HG02852 (cell line): ENCODE data around the gene HEATR5A.
"Not testable (repeated sequence)": the region's sequence is repeated elsewhere in the genome, so short reads cannot be mapped to it uniquely, and the experiment has no call there.

Experiments used
- ATAC-seq: cut with Tn5 transposase; IDR thresholded peaks from one replicate; pipeline ENCODE4 v1.9.1; 2021; ENCODE audit warnings: mild to moderate bottlenecking, moderate library complexity; ENCODE audit not compliant: unreplicated experiment

The HEATR5A gene

GRCh38 chr14:31336646-31337045 is 83.7 kb downstream of the HEATR5A start:
- ATAC-seq: no peak

- not testable (repeated sequence) for ATAC-seq
Observed at GRCh38 chr14:31331395-31331794, 89.0 kb downstream of the HEATR5A start.

GRCh38 chr14:31329876-31330521 is 90.4 kb downstream of the HEATR5A start:
- ATAC-seq: not testable (repeated sequence)

- no peak for ATAC-seq
Observed at GRCh38 chr14:31326111-31326510, 94.2 kb downstream of the HEATR5A start.

- no peak for ATAC-seq
Observed at GRCh38 chr14:31323419-31323818, 96.9 kb downstream of the HEATR5A start.

- ATAC-seq: no peak
Observed at GRCh38 chr14:31320922-31321766, 99.2 kb downstream of the HEATR5A start.

GRCh38 chr14:31320216-31320615 is 100.1 kb downstream of the HEATR5A start:
- ATAC-seq: no peak

GRCh38 chr14:31319701-31320100 is 100.6 kb downstream of the HEATR5A start:
- no peak for ATAC-seq

- ATAC-seq: no peak
Observed at GRCh38 chr14:31312934-31313333, 107.4 kb downstream of the HEATR5A start.

- not testable (repeated sequence) for ATAC-seq
Observed at GRCh38 chr14:31312370-31312769, 108.0 kb downstream of the HEATR5A start.

GRCh38 chr14:31307618-31308017 is 112.7 kb downstream of the HEATR5A start:
- no peak for ATAC-seq

GRCh38 chr14:31307198-31307597 is 113.2 kb downstream of the HEATR5A start:
- ATAC-seq: no peak

GRCh38 chr14:31303654-31304053 is 116.7 kb downstream of the HEATR5A start:
- no peak for ATAC-seq

- ATAC-seq: no peak
Observed at GRCh38 chr14:31300883-31301282, 119.5 kb downstream of the HEATR5A start.

- ATAC-seq: no peak
Observed at GRCh38 chr14:31300296-31300695, 120.1 kb downstream of the HEATR5A start.

- ATAC-seq: peak; percentile 90
Observed at GRCh38 chr14:31297701-31298344, 122.5 kb downstream of the HEATR5A start.

- ATAC-seq: no peak
Observed at GRCh38 chr14:31297112-31297511, 123.2 kb downstream of the HEATR5A start.

- ATAC-seq: no peak
Observed at GRCh38 chr14:31294746-31295405, 125.5 kb downstream of the HEATR5A start.

- ATAC-seq: no peak
Observed at GRCh38 chr14:31292937-31293616, 127.3 kb downstream of the HEATR5A start.

- ATAC-seq: no peak
Observed at GRCh38 chr14:31291210-31291609, 129.1 kb downstream of the HEATR5A start.
